Measurements from ENCODE around the gene HLTF.
"Not testable (repeated sequence)": the region's sequence is repeated elsewhere in the genome, so short reads cannot be mapped to it uniquely, and the experiment has no call there.

HLTF gene

DNA sequence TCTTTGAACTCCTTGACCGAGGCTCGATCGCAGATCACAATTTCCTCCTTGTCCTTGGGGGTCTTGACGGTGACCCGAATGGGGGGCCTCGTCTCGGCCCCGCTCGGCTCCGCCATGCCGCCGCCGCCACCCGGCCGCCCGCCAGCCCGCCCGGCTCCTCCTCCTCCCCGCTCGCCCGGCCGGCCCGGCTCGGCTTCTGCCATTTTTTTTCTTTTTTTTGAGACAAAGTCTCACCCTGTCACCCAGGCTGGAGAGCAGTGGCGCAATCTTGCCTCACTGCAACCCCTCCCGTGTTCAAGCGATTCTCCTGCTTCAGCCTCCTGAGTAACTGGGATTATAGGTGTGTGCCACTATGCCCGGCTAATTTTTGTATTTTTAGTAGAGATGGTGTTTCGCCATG is 98.8 kb downstream of the HLTF start:
- H3K27me3 ChIP-seq (replicated peaks in 2 of 5; ENCODE audit: control insufficient read depth in 4 of 5, insufficient read depth in 5 of 5, low read length in 4 of 5); CTCF ChIA-PET; H3K27ac ChIP-seq (ENCODE audit: insufficient read depth in 1 of 2, low read depth in 1 of 2, low read length in 2 of 2, poor library complexity in 1 of 2, severe bottlenecking in 2 of 2); POLR2A ChIA-PET; DNase-seq; H3K9me3 ChIP-seq (ENCODE audit: control extremely low read depth in 1 of 5, control insufficient read depth in 4 of 5, insufficient read depth in 2 of 5, low read depth in 1 of 5, low read length in 4 of 5); H3K36me3 ChIP-seq (ENCODE audit: control insufficient read depth in 4 of 4, insufficient read depth in 4 of 4, low read length in 3 of 4); H3K4me3 ChIP-seq (ENCODE audit: control insufficient read depth in 1 of 7, extremely low read depth in 1 of 7, insufficient read depth in 4 of 7, low read depth in 2 of 7, low read length in 6 of 7): not testable (repeated sequence)
- peaks cover 9 to 25% (median 13%) of the 10 kb centered on the region in 4 experiments for H3K4me1 ChIP-seq (ENCODE audit: control extremely low read depth in 1 of 4, control insufficient read depth in 4 of 4, insufficient read depth in 4 of 4, low read length in 3 of 4)
- 97% methylated on average over 17 of the region's 29 CpGs for WGBS (ENCODE audit: insufficient coverage)

DNA sequence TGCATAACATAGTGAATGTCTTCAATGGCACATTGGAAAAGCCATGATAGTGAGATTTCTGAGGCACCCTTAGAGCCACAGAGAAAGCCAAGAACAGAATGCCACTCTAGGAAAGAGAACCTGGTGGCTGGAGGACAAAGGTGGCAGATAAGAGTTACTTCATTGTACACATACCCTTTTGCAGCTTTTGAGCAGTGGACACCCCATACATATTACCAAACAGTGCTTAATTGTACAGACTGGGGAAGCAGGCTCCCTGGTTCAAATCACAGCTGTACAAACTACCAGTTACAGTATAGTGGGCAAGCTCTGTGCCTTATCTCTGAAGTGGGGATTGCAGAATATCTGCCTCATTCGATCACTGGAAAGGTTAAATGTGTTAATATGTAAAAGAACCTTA is 105.1 kb downstream of the HLTF start:
- Histone ChIP-seq H3K27me3 (replicated peaks in 2 of 5; ENCODE audit: control insufficient read depth in 4 of 5, insufficient read depth in 5 of 5, low read length in 4 of 5) (no peaks in the 10 kb centered on the region), H3K4me1 (ENCODE audit: control extremely low read depth in 1 of 4, control insufficient read depth in 4 of 4, insufficient read depth in 4 of 4, low read length in 3 of 4) (no peaks in the 10 kb centered on the region), H3K9me3 (ENCODE audit: control extremely low read depth in 1 of 5, control insufficient read depth in 4 of 5, insufficient read depth in 2 of 5, low read depth in 1 of 5, low read length in 4 of 5) (peaks cover 0 to 2% (median 0%) of the 10 kb centered on the region in 5 experiments), H3K27ac (ENCODE audit: insufficient read depth in 1 of 2, low read depth in 1 of 2, low read length in 2 of 2, poor library complexity in 1 of 2, severe bottlenecking in 2 of 2) (no peak overlapping the region), H3K4me3 (ENCODE audit: control insufficient read depth in 1 of 7, extremely low read depth in 1 of 7, insufficient read depth in 4 of 7, low read depth in 2 of 7, low read length in 6 of 7) (no peak overlapping the region), H3K36me3 (ENCODE audit: control insufficient read depth in 4 of 4, insufficient read depth in 4 of 4, low read length in 3 of 4) (no peaks in the 10 kb centered on the region)
- ChIA-PET CTCF (interaction anchor here (0.5 to 1.6 kb wide), 4 partner anchors 9 to 148 kb away, joined by 3 to 4 read pairs (median 4); no protein-coding TSS in a partner anchor), POLR2A (no interaction called here)
- no peak for DNase-seq
- WGBS (ENCODE audit: insufficient coverage) = 89% methylated on average over 1 of the region's 1 CpG
